Muscle of arm (tissue), 12 donors: ENCODE results near the gene TVP23A. TPM values are rescaled to one million over a fixed set of nuclear protein-coding genes. Genes with fewer than 3 reads are reported as not detected.
"Not testable (repeated sequence)": the region's sequence is repeated elsewhere in the genome, so short reads cannot be mapped to it uniquely, and the experiment has no call there.

Experiments used
- DNase-seq: peaks from one replicate; pipeline ENCODE4 v3.0.0-alpha.2; 2013
- polyA plus RNA-seq, 12 donors: library from polyadenylated mRNA; unstranded; fragments of 120-200 nt; gene quantifications; one replicate each; pipeline ENCODE4 v1.2.1, GENCODE V29; 2013; ENCODE audit not compliant: insufficient read length in 12 of 12

Gene TVP23A
- polyA plus RNA-seq, 12 donors: 1.8 to 4.7 (median 3.0) TPM; not detected in 1

DNA sequence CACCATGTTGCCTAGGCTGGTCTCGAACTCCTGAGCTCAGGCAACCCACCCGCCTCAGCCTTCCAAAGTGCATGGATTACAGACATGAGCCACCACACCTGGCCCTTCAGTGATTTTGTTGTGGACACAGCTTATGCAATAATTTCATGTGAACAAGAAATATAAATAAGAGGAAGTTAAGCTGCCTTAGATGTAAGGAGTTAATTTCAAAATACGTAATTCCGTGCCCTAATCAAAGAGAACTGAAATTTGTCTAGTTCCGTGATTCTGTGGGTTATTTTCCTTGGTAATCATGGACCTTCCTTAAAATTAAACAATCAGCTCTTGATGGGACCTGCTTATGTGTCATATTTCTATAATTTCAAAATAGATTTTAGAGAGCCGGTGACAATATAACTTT, 11.9 kb downstream of the TVP23A start:
- no peak for DNase-seq

DNA sequence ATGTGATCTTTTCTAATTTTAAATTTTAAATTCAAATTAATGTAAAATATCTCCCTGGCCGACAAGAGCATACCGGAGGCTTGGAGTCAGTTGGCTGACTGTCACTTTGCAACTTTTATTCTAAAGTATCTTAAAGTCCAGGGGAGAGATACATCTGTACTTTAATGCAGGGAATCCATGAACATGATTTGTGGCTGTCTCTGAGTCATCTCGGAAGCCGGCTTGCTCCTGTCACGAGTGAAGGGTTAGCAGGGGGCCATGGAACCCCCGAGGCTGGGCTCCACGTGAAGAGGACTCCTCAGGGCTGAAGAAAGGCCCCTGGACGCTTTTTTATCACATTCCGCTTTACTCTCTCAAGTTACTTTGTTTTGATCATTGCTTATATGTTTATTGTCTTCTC, 13.3 kb downstream of the TVP23A start:
- DNase-seq: no peak

- no peak for DNase-seq
Measured at GRCh38 chr16:10799736-10800135, 18.9 kb downstream of the TVP23A start.

DNA sequence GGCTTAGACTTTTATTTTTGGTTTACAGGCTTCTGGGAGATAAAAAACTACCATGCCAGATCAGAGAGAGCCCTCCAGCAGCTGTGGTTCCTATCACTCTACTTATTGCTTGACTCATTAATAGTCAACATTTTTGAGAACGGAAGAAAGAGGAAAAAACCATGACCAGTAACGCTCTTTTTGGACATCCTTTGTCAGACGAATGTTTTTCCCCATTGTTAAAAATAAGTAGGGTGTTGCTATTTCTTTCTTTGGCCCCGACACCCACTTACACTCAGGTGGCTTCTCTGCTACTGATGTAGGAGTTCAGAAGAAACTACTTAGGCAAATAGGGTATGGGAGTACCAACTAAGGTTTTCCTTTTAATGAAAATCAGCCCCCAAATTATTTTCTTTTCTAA, 27.5 kb downstream of the TVP23A start:
- no peak for DNase-seq

DNA sequence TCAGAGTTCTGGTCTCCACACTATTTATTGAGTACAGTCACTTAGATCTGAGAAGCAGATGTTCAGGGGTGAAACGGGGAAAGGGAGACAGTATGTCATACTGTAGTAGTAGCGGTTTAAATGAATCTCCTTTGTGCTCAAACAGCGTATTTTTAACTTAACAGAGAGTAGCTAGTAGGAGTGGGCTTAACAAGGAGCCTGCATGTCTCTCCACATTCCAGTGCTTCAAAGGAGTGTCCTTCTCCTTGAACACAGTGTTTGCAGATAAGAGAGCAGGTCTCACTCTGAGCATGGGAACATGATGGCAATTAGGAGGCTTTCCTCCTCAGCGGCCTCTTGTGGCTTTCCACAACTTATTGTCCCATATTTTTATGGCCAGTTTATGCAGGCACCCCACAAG, 30.0 kb downstream of the TVP23A start:
- DNase-seq: not testable (repeated sequence)

- DNase-seq: no peak
Measured at GRCh38 chr16:10787304-10787703, 31.3 kb downstream of the TVP23A start.

DNA sequence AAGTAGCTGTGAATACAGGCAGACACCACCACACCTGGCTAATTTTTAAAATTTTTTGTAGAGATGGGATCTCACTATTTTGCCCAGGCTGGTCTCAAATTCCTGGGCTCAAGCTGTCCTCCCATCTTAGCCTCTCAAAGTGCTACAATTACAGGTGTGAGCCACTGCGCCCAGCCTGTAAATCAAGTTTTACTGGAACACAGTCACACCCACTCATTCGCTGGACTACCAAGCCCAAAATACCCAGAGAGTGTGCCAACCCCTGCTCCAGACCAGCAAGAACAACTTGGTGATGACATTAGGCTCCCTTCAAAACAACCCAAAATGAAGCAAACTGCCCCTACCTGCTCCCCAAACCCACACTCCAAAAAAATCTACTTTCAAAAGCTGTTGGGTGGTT, 36.0 kb downstream of the TVP23A start:
- no peak for DNase-seq

GRCh38 chr16:10780628-10781027, 38.0 kb downstream of the TVP23A start:
- DNase-seq: no peak

- DNase-seq: not testable (repeated sequence)
Measured at GRCh38 chr16:10779908-10780307, 38.7 kb downstream of the TVP23A start.

DNA sequence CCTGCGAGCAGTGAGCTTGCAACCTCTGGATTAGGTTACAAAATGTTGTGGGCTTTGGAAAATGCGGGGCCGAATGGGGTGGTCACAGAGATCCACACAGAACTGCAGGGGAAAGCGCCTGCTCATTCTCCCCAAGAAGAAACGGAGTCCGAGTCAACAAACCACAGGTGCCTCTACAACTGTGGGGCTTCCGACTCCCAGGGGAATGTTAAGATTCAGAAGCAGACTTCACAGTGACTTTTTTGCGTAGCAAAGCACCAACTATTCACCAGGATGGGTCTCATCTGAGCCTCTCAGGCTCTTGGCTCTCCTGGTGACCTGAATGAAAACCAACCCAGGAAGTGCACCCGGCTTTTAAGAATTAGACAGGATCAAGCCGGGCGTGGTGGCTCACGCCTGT, 41.2 kb downstream of the TVP23A start:
- DNase-seq: no peak

DNA sequence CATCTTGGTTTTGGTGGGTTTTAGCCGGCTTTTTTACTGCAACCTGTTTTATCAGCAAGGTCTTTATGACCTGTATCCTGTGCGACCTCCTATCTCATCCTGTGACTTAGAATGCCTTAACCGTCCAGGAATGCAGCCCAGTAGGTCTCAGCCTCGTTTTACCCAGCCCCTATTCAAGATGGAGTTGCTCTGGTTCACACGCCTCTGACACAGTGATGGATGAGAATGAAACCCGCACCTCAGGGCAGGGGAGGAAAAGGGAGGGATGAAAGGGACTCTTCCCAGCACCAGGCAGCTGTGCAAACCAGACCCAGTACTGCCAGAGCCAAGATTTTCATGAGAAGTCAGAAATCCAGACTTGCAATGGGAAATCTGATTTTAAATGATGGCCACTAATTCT, 41.7 kb downstream of the TVP23A start:
- not testable (repeated sequence) for DNase-seq

DNA sequence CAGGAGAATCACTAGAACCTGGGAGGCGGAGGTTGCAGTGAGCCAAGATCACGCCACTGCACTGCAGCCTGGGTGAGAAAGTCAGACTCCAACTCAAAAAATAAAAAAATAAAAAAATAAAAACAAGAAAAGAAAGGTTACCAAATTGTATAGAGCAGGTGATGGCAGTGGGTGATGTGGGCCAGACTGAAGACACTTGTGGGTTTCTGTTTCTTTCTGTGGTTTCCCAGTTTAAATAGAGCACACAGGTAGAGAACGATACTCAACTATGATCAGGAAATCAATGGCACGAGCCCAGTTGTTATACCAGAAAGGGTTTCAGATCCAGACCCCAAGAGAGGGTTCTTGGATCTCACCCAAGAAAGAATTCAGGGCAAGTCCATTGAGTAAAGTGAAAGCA, 42.3 kb downstream of the TVP23A start:
- no peak for DNase-seq

GRCh38 chr16:10770907-10771306, 47.7 kb downstream of the TVP23A start:
- no peak for DNase-seq

DNA sequence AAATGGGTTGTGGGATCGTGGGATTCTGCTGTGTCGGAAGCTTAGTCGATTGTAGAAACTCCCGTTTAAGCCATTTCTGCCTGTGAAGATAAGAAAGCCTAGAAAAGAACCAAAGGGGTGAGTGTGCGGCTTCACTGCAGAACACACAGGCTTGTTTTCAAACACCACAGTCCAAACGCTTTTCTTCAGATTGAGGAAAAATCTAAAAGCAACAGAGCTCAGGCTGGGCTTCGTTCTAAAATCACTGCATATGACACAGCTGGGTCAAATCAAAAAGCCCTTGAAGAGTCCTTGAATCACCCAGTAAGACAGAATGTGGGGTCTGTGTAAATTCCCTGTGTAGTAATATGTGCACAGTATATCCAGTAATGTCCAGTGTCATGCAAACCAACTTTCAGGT, 49.2 kb downstream of the TVP23A start:
- DNase-seq: no peak

GRCh38 chr16:10767127-10767526, 51.5 kb downstream of the TVP23A start:
- DNase-seq: no peak

DNA sequence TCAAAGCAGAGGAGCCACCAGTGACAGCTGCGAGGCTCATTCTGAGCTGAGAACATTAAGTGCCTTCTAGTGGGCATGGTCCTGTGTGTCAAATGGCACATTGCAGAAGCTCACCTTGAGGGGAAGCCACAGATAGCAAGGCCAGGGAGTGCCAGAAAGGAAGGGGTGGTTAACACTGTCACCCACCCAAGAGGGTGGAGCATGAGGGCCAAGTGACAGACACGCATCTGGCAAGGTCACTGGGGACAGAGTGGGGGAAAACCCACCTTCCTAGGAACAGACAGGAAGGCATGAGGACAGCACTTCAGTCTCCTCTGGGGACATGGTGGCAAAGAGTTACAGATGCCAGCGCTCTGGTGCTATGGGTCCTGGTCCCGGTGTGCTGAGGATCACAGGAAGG, 52.8 kb downstream of the TVP23A start:
- DNase-seq: no peak

GRCh38 chr16:10763456-10763855, 55.1 kb downstream of the TVP23A start:
- DNase-seq: no peak

DNA sequence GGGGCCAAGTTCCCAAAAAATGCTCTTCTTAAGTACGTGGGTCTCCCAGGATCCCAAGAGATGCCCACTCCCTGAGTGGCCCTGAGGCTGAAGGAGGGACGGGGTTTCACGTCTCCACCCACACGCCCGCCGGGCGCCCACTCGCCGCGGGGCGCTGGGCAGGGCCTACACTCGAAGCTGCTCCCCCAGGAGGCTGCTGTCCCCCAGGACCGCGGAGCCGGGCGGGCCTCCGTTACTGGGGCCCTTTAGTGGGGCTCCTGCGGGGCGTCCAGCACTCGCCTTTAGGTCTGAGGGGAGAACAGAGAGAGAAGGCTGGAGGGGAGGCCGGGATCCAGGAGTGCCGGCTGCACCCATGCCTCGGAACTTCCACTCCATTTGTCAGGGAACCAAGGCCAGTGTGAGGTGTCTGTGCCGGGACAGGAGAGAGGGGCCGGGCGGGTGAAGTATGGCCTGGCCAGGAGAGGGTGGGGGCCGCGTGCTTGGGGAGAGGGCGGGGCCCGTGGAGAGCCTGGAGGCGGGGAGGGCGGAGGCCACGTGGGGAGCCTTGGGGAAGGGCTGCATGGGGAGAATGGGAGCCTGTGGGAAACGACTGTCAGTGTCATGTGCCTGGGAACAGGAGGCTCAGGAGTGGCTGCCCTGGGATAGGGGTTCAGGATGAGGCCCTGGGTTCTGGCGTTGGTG, 56.1 kb downstream of the TVP23A start:
- DNase-seq: no peak

GRCh38 chr16:10761373-10761772, 57.2 kb downstream of the TVP23A start:
- no peak for DNase-seq

- no peak for DNase-seq
Measured at GRCh38 chr16:10760858-10761257, 57.7 kb downstream of the TVP23A start.

- no peak for DNase-seq
Measured at GRCh38 chr16:10756574-10756973, 62.0 kb downstream of the TVP23A start.

DNA sequence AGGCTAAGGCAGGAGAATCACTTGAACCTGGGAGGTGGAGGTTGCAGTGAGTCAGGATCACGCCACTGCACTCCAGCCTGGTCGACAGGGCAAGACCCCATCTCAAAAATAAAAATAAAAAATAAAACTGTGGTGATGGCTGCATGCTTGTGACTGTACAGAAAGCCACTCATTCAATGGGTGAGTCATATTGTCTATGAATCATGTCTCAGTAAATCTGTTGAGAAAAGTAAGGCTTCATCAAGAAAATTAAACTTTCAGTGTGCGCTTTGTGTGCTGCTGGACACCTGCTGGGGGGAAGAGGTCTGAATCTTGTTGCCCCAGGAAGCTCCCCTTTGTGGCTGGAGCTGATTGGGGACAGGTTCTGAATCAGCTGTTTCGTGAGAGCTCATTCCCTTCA, 63.7 kb downstream of the TVP23A start:
- DNase-seq: no peak

- DNase-seq: no peak
Measured at GRCh38 chr16:10753670-10754069, 64.9 kb downstream of the TVP23A start.

DNA sequence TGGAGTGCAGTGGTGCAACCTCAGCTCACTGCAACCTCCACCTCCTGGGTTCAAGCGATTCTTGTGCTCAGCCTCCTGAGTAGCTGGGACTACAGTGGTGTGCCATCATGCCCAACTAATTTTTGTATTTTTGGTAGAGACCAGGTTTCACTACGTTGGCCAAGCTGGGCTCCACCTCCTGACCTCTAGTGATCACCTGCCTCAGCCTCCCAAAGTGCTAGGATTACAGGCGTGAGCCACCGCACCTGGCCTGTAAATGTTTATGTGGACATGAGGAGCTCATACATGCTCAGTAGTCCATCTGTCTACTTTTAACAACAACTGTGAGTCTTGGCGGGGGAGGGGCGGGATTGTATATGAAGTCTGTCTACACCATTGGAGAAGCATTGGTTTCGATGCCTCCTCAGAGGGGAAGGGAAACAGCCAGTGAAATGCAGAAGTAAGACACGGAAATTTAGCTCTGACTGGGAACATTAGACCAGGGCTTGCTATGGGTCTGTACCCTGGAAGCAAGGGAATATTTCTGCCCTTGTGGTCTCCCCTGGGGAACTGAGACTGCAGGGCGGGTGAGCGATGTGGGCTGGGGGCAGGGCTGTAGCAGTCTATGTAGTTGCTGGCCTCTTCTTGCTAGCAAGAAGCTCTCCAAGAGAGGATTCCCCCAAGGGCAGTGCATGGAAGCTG, 65.6 kb downstream of the TVP23A start:
- no peak for DNase-seq
